Measurements from ENCODE around the gene C1orf21.

C1orf21 gene

GRCh38 chr1:184635980-184636431 lies 249.2 kb downstream of the C1orf21 start:
- no peak for DNase-seq

- DNase-seq, result no peak
These were observed 250.9 kb downstream of the C1orf21 start for GRCh38 chr1:184637664-184638240.

- no peak for DNase-seq
These were observed 252.4 kb downstream of the C1orf21 start for GRCh38 chr1:184639205-184639604.

- no peak for DNase-seq
These were observed 253.7 kb downstream of the C1orf21 start for GRCh38 chr1:184640505-184640904.

GRCh38 chr1:184641894-184642293 lies 255.1 kb downstream of the C1orf21 start:
- no peak for DNase-seq

- no peak for DNase-seq
These were observed 256.8 kb downstream of the C1orf21 start for GRCh38 chr1:184643661-184644060.

GRCh38 chr1:184644771-184645170 lies 257.9 kb downstream of the C1orf21 start:
- DNase-seq, result no peak

- no peak for DNase-seq
These were observed 259.4 kb downstream of the C1orf21 start for GRCh38 chr1:184646178-184646701.

GRCh38 chr1:184646824-184647223 lies 260.0 kb downstream of the C1orf21 start:
- DNase-seq, result no peak

GRCh38 chr1:184647471-184647870 lies 260.6 kb downstream of the C1orf21 start:
- DNase-seq, result no peak

GRCh38 chr1:184648160-184648855 lies 261.5 kb downstream of the C1orf21 start:
- no peak for DNase-seq

GRCh38 chr1:184648856-184649201 lies 262.0 kb downstream of the C1orf21 start:
- DNase-seq, result no peak

- no peak for DNase-seq
These were observed 262.6 kb downstream of the C1orf21 start for GRCh38 chr1:184649451-184649888.

GRCh38 chr1:184650177-184650866 lies 263.5 kb downstream of the C1orf21 start:
- no peak for DNase-seq

- no peak for DNase-seq
These were observed 268.4 kb downstream of the C1orf21 start for GRCh38 chr1:184655185-184655584.

GRCh38 chr1:184656221-184656620 lies 269.4 kb downstream of the C1orf21 start:
- no peak for DNase-seq

- no peak for DNase-seq
These were observed 271.2 kb downstream of the C1orf21 start for GRCh38 chr1:184658055-184658454.

- no peak for DNase-seq
These were observed 273.8 kb downstream of the C1orf21 start for GRCh38 chr1:184660462-184661191.

- no peak for DNase-seq
These were observed 275.0 kb downstream of the C1orf21 start for GRCh38 chr1:184661801-184662200.

GRCh38 chr1:184664042-184664660 lies 277.3 kb downstream of the C1orf21 start:
- DNase-seq, result peak; percentile 5

GRCh38 chr1:184664661-184665060 lies 277.8 kb downstream of the C1orf21 start:
- no peak for DNase-seq

GRCh38 chr1:184665360-184665759 lies 278.5 kb downstream of the C1orf21 start:
- no peak for DNase-seq

GRCh38 chr1:184669391-184669790 lies 282.6 kb downstream of the C1orf21 start:
- DNase-seq, result no peak
